ENCODE data around the gene HOXC5.

The HOXC5 gene

DNA sequence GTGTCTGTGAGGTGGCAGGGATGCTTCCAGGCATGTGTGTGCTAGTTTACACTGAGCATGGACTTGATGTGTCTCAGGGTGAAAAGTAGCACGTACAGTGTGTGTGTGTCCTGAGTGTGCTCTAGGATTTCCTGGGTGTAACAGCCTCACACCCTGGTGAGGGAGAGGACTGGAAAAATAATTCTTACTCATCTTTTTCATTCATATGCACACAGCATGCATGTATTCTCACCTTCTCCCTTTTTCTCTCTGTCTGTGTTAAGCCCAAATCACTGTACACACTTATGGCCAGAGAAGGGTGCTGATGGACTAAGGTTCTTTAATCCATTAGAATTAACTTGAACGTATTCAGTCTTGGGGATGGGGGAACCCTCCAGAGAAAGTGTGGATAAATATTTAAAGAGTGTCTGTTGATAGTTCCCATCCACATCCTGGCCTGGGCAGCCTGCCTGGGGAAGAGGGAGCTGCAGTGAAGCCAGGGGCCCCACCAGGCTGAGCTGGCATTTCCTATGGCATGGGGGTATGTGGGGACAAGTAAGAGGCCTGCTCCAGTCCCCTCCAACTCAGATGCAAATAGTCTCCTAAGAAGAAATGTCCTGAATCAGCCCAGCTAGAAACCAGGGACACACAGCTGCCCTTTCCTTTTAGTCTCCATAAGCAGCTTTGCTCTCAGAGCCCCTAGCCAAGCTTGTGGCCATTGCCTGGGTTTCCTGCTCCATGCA lies 25.2 kb upstream of the HOXC5 start:
- no peaks in the 10 kb centered on the region for H3K9me3 ChIP-seq (replicated peaks; ENCODE audit: insufficient read depth, low read length)
- H3K9me2 ChIP-seq (replicated peaks; ENCODE audit: insufficient read depth, low read length), result no peaks in the 10 kb centered on the region
- H2AFZ ChIP-seq (ENCODE audit: low read length), result no peak overlapping the region
- H3K79me2 ChIP-seq (ENCODE audit: low read length), result no peaks in the 10 kb centered on the region
- H3K4me3 ChIP-seq (ENCODE audit: low read length), result no peak overlapping the region
- no peaks in the 10 kb centered on the region for H3F3A ChIP-seq (ENCODE audit: insufficient read depth, low read length)
- H3K27ac ChIP-seq (ENCODE audit: low read length), result no peak overlapping the region
- no peaks in the 10 kb centered on the region for H3K36me3 ChIP-seq (replicated peaks; ENCODE audit: insufficient read depth, low read length)
- TF ChIP-seq EZH2phosphoT487 (IDR thresholded peaks at IDR 0.05; ENCODE audit: low read length), result no peak
- no peak for TF ChIP-seq EZH2 (optimal IDR thresholded peaks at IDR 0.05; ENCODE audit: low read depth, low read length)
- TF ChIP-seq, protein P1, sequence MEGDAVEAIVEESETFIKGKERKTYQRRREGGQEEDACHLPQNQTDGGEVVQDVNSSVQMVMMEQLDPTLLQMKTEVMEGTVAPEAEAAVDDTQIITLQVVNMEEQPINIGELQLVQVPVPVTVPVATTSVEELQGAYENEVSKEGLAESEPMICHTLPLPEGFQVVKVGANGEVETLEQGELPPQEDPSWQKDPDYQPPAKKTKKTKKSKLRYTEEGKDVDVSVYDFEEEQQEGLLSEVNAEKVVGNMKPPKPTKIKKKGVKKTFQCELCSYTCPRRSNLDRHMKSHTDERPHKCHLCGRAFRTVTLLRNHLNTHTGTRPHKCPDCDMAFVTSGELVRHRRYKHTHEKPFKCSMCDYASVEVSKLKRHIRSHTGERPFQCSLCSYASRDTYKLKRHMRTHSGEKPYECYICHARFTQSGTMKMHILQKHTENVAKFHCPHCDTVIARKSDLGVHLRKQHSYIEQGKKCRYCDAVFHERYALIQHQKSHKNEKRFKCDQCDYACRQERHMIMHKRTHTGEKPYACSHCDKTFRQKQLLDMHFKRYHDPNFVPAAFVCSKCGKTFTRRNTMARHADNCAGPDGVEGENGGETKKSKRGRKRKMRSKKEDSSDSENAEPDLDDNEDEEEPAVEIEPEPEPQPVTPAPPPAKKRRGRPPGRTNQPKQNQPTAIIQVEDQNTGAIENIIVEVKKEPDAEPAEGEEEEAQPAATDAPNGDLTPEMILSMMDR (IDR thresholded peaks at IDR 0.05; ENCODE audit: low read length), result no peak
- no peaks in the 10 kb centered on the region for H4K20me1 ChIP-seq (ENCODE audit: insufficient read depth, low read length)
- H3K4me1 ChIP-seq (ENCODE audit: low read length), result 0 out of 2 replicates have a peak, but pooled peaks cover 5% of the 10 kb centered on the region
- no peak overlapping the region for H3K4me2 ChIP-seq (ENCODE audit: low read depth, low read length)
- DNase-seq, result no peak
- H3K9ac ChIP-seq (ENCODE audit: low read length), result no peak overlapping the region
- H3K27me3 ChIP-seq (replicated peaks; ENCODE audit: insufficient read depth, low read length), result peaks cover 93% of the 10 kb centered on the region

GRCh38 chr12:54008260-54008552 lies 24.6 kb upstream of the HOXC5 start:
- H3K27me3 ChIP-seq (replicated peaks; ENCODE audit: insufficient read depth, low read length), result peaks cover 93% of the 10 kb centered on the region
- TF ChIP-seq, protein P1 (IDR thresholded peaks at IDR 0.05; ENCODE audit: low read length), result no peak
- TF ChIP-seq EZH2phosphoT487 (IDR thresholded peaks at IDR 0.05; ENCODE audit: low read length) (no peak), EZH2 (optimal IDR thresholded peaks at IDR 0.05; ENCODE audit: low read depth, low read length) (peak; percentile 30)
- no peak overlapping the region for H3K4me2 ChIP-seq (ENCODE audit: low read depth, low read length)

DNA sequence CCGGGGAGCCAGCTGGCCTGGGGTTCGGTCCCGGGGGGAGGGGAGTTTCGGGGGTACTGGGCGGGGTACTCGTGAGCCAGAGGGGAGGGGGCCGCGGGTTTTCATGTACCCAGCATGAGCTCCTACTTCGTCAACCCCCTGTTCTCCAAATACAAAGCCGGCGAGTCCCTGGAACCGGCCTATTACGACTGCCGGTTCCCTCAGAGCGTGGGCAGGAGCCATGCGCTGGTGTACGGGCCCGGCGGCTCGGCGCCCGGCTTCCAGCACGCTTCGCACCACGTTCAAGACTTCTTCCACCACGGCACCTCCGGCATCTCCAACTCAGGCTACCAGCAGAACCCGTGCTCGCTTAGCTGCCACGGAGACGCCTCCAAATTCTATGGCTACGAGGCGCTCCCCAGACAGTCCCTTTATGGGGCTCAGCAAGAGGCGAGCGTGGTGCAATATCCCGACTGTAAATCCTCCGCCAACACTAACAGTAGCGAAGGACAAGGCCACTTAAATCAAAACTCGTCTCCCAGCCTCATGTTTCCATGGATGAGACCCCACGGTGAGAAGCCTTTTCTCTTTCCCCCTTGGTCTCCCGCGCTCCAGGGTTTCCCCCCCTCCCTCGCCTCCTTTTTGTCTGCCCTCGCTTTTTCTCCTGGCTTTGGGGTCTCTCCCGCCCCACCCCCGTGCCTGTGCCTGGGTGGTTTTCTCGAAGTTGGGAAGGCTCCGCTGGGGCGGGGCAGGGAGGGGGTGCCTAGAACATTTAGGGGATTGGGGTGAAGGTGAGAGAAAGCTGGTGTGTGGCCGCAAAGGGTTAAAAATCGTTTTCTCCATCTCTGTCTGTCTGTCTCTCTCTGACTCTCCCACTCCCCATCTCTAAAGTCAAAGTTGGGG lies 23.4 kb upstream of the HOXC5 start:
- no peaks in the 10 kb centered on the region for H4K20me1 ChIP-seq (ENCODE audit: insufficient read depth, low read length)
- DNase-seq, result no peak
- no peaks in the 10 kb centered on the region for H3F3A ChIP-seq (ENCODE audit: insufficient read depth, low read length)
- 0 out of 2 replicates have a peak, but pooled peaks cover 5% of the 10 kb centered on the region for H3K4me1 ChIP-seq (ENCODE audit: low read length)
- no peaks in the 10 kb centered on the region for H3K36me3 ChIP-seq (replicated peaks; ENCODE audit: insufficient read depth, low read length)
- no peaks in the 10 kb centered on the region for H3K9me2 ChIP-seq (replicated peaks; ENCODE audit: insufficient read depth, low read length)
- no peaks in the 10 kb centered on the region for H3K79me2 ChIP-seq (ENCODE audit: low read length)
- no peak overlapping the region for H3K27ac ChIP-seq (ENCODE audit: low read length)
- no peak overlapping the region for H3K4me2 ChIP-seq (ENCODE audit: low read depth, low read length)
- H3K9me3 ChIP-seq (replicated peaks; ENCODE audit: insufficient read depth, low read length), result no peaks in the 10 kb centered on the region
- H2AFZ ChIP-seq (ENCODE audit: low read length), result no peak overlapping the region
- H3K9ac ChIP-seq (ENCODE audit: low read length), result no peak overlapping the region
- no peak overlapping the region for H3K4me3 ChIP-seq (ENCODE audit: low read length)
- H3K27me3 ChIP-seq (replicated peaks; ENCODE audit: insufficient read depth, low read length), result peaks cover 95% of the 10 kb centered on the region
- TF ChIP-seq EZH2 (optimal IDR thresholded peaks at IDR 0.05; ENCODE audit: low read depth, low read length) (peak; percentile 96), EZH2phosphoT487 (IDR thresholded peaks at IDR 0.05; ENCODE audit: low read length) (no peak)
- TF ChIP-seq, protein P1 (IDR thresholded peaks at IDR 0.05; ENCODE audit: low read length), result no peak

More at GRCh38 chr12:54008260-54008552, 24.6 kb upstream of the HOXC5 start:
- Histone ChIP-seq H3K27ac (ENCODE audit: low read length) (no peak overlapping the region), H3K9me2 (replicated peaks; ENCODE audit: insufficient read depth, low read length) (no peaks in the 10 kb centered on the region), H2AFZ (ENCODE audit: low read length) (no peak overlapping the region), H3F3A (ENCODE audit: insufficient read depth, low read length) (no peaks in the 10 kb centered on the region), H3K79me2 (ENCODE audit: low read length) (no peaks in the 10 kb centered on the region), H3K36me3 (replicated peaks; ENCODE audit: insufficient read depth, low read length) (no peaks in the 10 kb centered on the region), H3K9ac (ENCODE audit: low read length) (no peak overlapping the region), H3K9me3 (replicated peaks; ENCODE audit: insufficient read depth, low read length) (no peaks in the 10 kb centered on the region), H4K20me1 (ENCODE audit: insufficient read depth, low read length) (no peaks in the 10 kb centered on the region), H3K4me1 (ENCODE audit: low read length) (0 out of 2 replicates have a peak, but pooled peaks cover 5% of the 10 kb centered on the region), H3K4me3 (ENCODE audit: low read length) (no peak overlapping the region)
- no peak for DNase-seq
